OCI-LY1 (cell line): ENCODE results near the gene FBXO15.

Experiments used
- H2AFZ ChIP-seq: fragments of 200-600 bp; sonication (generic), shearing (Covaris generic); 2 replicates; pipeline ENCODE4 v1.6.0; 2014; ENCODE audit warnings: antibody characterized with exemption, mild to moderate bottlenecking, low read length
- H3F3A ChIP-seq: fragments of 200-600 bp; sonication (generic), shearing (Covaris generic); 2 replicates; pipeline ENCODE4 v1.6.0; 2014; ENCODE audit warnings: mild to moderate bottlenecking, antibody characterized with exemption, low read length, moderate library complexity; ENCODE audit not compliant: insufficient read depth
- H3K27ac ChIP-seq: fragments of 200-600 bp; sonication (generic); 2 replicates; pipeline ENCODE4 v1.5.1; 2014; ENCODE audit warnings: low read length, mixed run types, mild to moderate bottlenecking, low read depth; ENCODE audit not compliant: poor library complexity, severe bottlenecking
- H3K27me3 ChIP-seq: fragments of 200-600 bp; sonication (generic); 2 replicates; pipeline ENCODE4 v1.6.0; 2014; ENCODE audit warnings: antibody characterized with exemption, mild to moderate bottlenecking, low read length, moderate library complexity; ENCODE audit not compliant: insufficient read depth
- H3K36me3 ChIP-seq: fragments of 200-600 bp; sonication (generic); 2 replicates; pipeline ENCODE4 v1.6.1; 2014; ENCODE audit warnings: mild to moderate bottlenecking, antibody characterized with exemption, low read length, moderate library complexity, mixed read lengths; ENCODE audit not compliant: insufficient read depth
- H3K4me1 ChIP-seq: fragments of 200-600 bp; sonication (generic); 2 replicates; pipeline ENCODE4 v1.5.1; 2014; ENCODE audit warnings: mild to moderate bottlenecking, low read length, moderate library complexity; ENCODE audit not compliant: insufficient read depth, severe bottlenecking
- H3K4me2 ChIP-seq: fragments of 200-600 bp; sonication (generic), shearing (Covaris generic); 2 replicates; pipeline ENCODE4 v1.6.1; 2014; ENCODE audit warnings: low read length
- H3K4me3 ChIP-seq: fragments of 200-600 bp; sonication (generic); 2 replicates; pipeline ENCODE4 v1.5.1; 2014; ENCODE audit warnings: low read length, low read depth, mild to moderate bottlenecking, mixed read lengths; ENCODE audit not compliant: poor library complexity, severe bottlenecking
- H3K79me2 ChIP-seq: fragments of 200-600 bp; shearing (Covaris generic); 2 replicates; pipeline ENCODE4 v1.6.1; 2016; ENCODE audit warnings: mixed run types, low read length, mixed read lengths; ENCODE audit not compliant: insufficient read depth
- H3K9ac ChIP-seq: fragments of 200-600 bp; sonication (generic), shearing (Covaris generic); 2 replicates; pipeline ENCODE4 v1.6.1; 2014; ENCODE audit warnings: mild to moderate bottlenecking, low read length, mixed read lengths
- H3K9me2 ChIP-seq: fragments of 200-600 bp; sonication (generic), shearing (Covaris generic); 2 replicates; pipeline ENCODE4 v1.6.1; 2014; ENCODE audit warnings: low read depth, mild to moderate bottlenecking, low read length, mixed read lengths
- H3K9me3 ChIP-seq: fragments of 200-600 bp; shearing (Covaris generic); 2 replicates; pipeline ENCODE4 v1.6.1; 2014; ENCODE audit warnings: low read length, mixed read lengths
- H4K20me1 ChIP-seq: fragments of 200-600 bp; sonication (generic), shearing (Covaris generic); 2 replicates; pipeline ENCODE4 v1.6.0; 2016; ENCODE audit warnings: mild to moderate bottlenecking, low read length; ENCODE audit not compliant: insufficient read depth
- CTCF ChIP-seq: fragments of 200-600 bp; sonication (generic), shearing (Covaris generic); IDR thresholded peaks from 2 replicates; pipeline ENCODE4 v1.5.1; 2017; ENCODE audit warnings: mild to moderate bottlenecking, antibody characterized with exemption, low read length, moderate library complexity, mixed read lengths
- EZH2 ChIP-seq: fragments of 200-600 bp; sonication (generic), shearing (Covaris generic); IDR thresholded peaks from 2 replicates; pipeline ENCODE4 v1.8.0; 2017; ENCODE audit warnings: borderline replicate concordance, mixed run types, mild to moderate bottlenecking, antibody characterized with exemption, low read length, moderate library complexity, mixed read lengths

Gene FBXO15

GRCh38 chr18:74065366-74065765, 82.3 kb downstream of the FBXO15 start:
- H3F3A ChIP-seq = no peaks in the 10 kb centered on the region
- TF ChIP-seq EZH2 = no peak
- TF ChIP-seq CTCF = no peak
- H3K9me2 ChIP-seq = no peaks in the 10 kb centered on the region
- H3K9ac ChIP-seq = no peak overlapping the region; the same call in 1 of the 2 replicates
- H3K4me2 ChIP-seq = peak overlapping the region; percentile 38; the same call in 1 of the 2 replicates
- peaks cover 43% of the 10 kb centered on the region for H3K4me1 ChIP-seq
- H3K79me2 ChIP-seq = no peaks in the 10 kb centered on the region
- H3K27me3 ChIP-seq = no peaks in the 10 kb centered on the region
- no peaks in the 10 kb centered on the region for H3K9me3 ChIP-seq
- peak overlapping the region; percentile 34 for H3K4me3 ChIP-seq
- no peak overlapping the region for H2AFZ ChIP-seq
- H3K27ac ChIP-seq = peak overlapping the region; percentile 73
- H3K36me3 ChIP-seq = no peaks in the 10 kb centered on the region
- no peaks in the 10 kb centered on the region for H4K20me1 ChIP-seq

GRCh38 chr18:74064510-74064909, 83.1 kb downstream of the FBXO15 start:
- H3K79me2 ChIP-seq = no peaks in the 10 kb centered on the region
- H3K27me3 ChIP-seq = no peaks in the 10 kb centered on the region
- peak overlapping the region; percentile 73 for H3K27ac ChIP-seq
- TF ChIP-seq EZH2 (no peak), CTCF (no peak)
- no peaks in the 10 kb centered on the region for H3K9me3 ChIP-seq
- no peak overlapping the region; the same call in 1 of the 2 replicates for H3K9ac ChIP-seq
- no peak overlapping the region for H2AFZ ChIP-seq
- H4K20me1 ChIP-seq = no peaks in the 10 kb centered on the region
- no peaks in the 10 kb centered on the region for H3K9me2 ChIP-seq
- H3K36me3 ChIP-seq = no peaks in the 10 kb centered on the region
- H3K4me1 ChIP-seq = peaks cover 47% of the 10 kb centered on the region
- H3K4me3 ChIP-seq = peak overlapping the region; percentile 21
- peak overlapping the region; percentile 38; the same call in 1 of the 2 replicates for H3K4me2 ChIP-seq
- no peaks in the 10 kb centered on the region for H3F3A ChIP-seq

- TF ChIP-seq EZH2 (no peak), CTCF (no peak)
- Histone ChIP-seq H3K9me3 (no peaks in the 10 kb centered on the region), H3K4me2 (peak overlapping the region; percentile 15; the same call in 1 of the 2 replicates), H3K9me2 (no peaks in the 10 kb centered on the region), H3K4me3 (peak overlapping the region; percentile 5), H3K4me1 (peaks cover 47% of the 10 kb centered on the region), H3K27me3 (no peaks in the 10 kb centered on the region), H3K9ac (no peak overlapping the region), H3K27ac (peak overlapping the region; percentile 73), H3F3A (no peaks in the 10 kb centered on the region), H2AFZ (no peak overlapping the region), H4K20me1 (no peaks in the 10 kb centered on the region), H3K36me3 (no peaks in the 10 kb centered on the region), H3K79me2 (no peaks in the 10 kb centered on the region)
Observed at GRCh38 chr18:74063557-74063956, 84.1 kb downstream of the FBXO15 start.
